B cell (primary cell): ENCODE results near the gene EXD1. TPM values are rescaled to one million over a fixed set of nuclear protein-coding genes. Genes with fewer than 3 reads are reported as not detected.

Experiments used
- ATAC-seq: fragments of 200-7000 bp; cut with Tn5 transposase; one replicate; pipeline ENCODE4 v1.10.0; 2021; ENCODE audit warnings: low read depth, mild to moderate bottlenecking, moderate number of reproducible peaks, moderate library complexity
- CTCF ChIA-PET: fragments of 350-600 bp; sonication (Branson Sonifier 250); formaldehyde crosslinking; loops from one replicate; lab custom pipeline; 2021; ENCODE audit warnings: antibody characterized with exemption, inconsistent platforms; lab: Charles Lee
- POLR2A ChIA-PET: fragments of 350-600 bp; sonication (Branson Sonifier 250); formaldehyde crosslinking; loops from one replicate; lab custom pipeline; 2021; ENCODE audit warnings: antibody characterized with exemption; lab: Charles Lee
- DNase-seq: peaks from one replicate; pipeline ENCODE4 v3.0.0; 2013
- H2AFZ ChIP-seq: 2 replicates; pipeline ENCODE4 v1.6.1; 2012; ENCODE audit warnings: mild to moderate bottlenecking, low read depth, low read length; ENCODE audit not compliant: insufficient read depth, poor library complexity, severe bottlenecking
- H3K27ac ChIP-seq, 2 donors: 1 replicate in 1 of 2; 2 replicates in 1 of 2; pipeline ENCODE4 v1.5.1; 2012 to 2013; ENCODE audit warnings: low read length in 2 of 2, mild to moderate bottlenecking in 2 of 2, moderate library complexity in 1 of 2
- H3K27me3 ChIP-seq, 4 experiments: fragments of 200-600 bp in 1 of 4; sonication (generic) in 1 of 4; replicated peaks in 1 of 4; 1 replicate in 2 of 4; 2 replicates in 2 of 4; pipeline versions ENCODE4 v1.6.1 to v1.7.0; 2013 to 2016; ENCODE audit warnings: low read length in 3 of 4, mild to moderate bottlenecking in 2 of 4, mixed read lengths in 1 of 4, moderate library complexity in 1 of 4; ENCODE audit not compliant: insufficient read depth in 4 of 4, control insufficient read depth in 3 of 4; ENCODE audit errors: control extremely low read depth in 1 of 4
- H3K36me3 ChIP-seq, 2 experiments: replicated peaks in 1 of 2; 1 replicate in 1 of 2; 2 replicates in 1 of 2; pipeline versions ENCODE4 v1.6.1 to v1.7.1; 2013; ENCODE audit warnings: low read length in 1 of 2; ENCODE audit not compliant: insufficient read depth in 2 of 2, control insufficient read depth in 1 of 2; ENCODE audit errors: control extremely low read depth in 1 of 2, extremely low read depth in 1 of 2
- H3K4me1 ChIP-seq, 2 donors: fragments of 200-600 bp in 1 of 2; sonication (generic) in 1 of 2; 1 replicate in 1 of 2; 2 replicates in 1 of 2; pipeline versions ENCODE4 v1.5.1 to v1.6.1; 2013 to 2017; ENCODE audit warnings: low read length in 2 of 2; ENCODE audit not compliant: control insufficient read depth in 2 of 2, insufficient read depth in 2 of 2
- H3K4me2 ChIP-seq: replicated peaks from 2 replicates; pipeline ENCODE3; 2012; ENCODE audit warnings: mild to moderate bottlenecking, low read depth, low read length; ENCODE audit not compliant: poor library complexity, severe bottlenecking
- H3K4me3 ChIP-seq, 5 experiments: fragments of 200-600 bp in 1 of 5; sonication (generic) in 1 of 5; 1 replicate in 3 of 5; 2 replicates in 2 of 5; pipeline versions ENCODE4 v1.5.1 to v1.7.0; 2011 to 2016; ENCODE audit warnings: low read length in 4 of 5, mild to moderate bottlenecking in 4 of 5, low read depth in 2 of 5, control low read depth in 1 of 5, moderate library complexity in 1 of 5; ENCODE audit not compliant: insufficient read depth in 1 of 5; ENCODE audit errors: control extremely low read depth in 1 of 5, extremely low read depth in 1 of 5
- H3K79me2 ChIP-seq: fragments of 200-600 bp; sonication (generic); one replicate; pipeline ENCODE4 v1.6.0; 2016; ENCODE audit warnings: low read length; ENCODE audit not compliant: control insufficient read depth, insufficient read depth
- H3K9ac ChIP-seq: fragments of 200-600 bp; sonication (generic); 2 replicates; pipeline ENCODE4 v1.6.1; 2017; ENCODE audit warnings: mild to moderate bottlenecking, low read length, moderate library complexity
- H3K9me3 ChIP-seq, 3 donors: one replicate each; pipeline versions ENCODE4 v1.6.1 to v1.7.1; 2013; ENCODE audit warnings: low read length in 2 of 3; ENCODE audit not compliant: control insufficient read depth in 2 of 3, insufficient read depth in 1 of 3; ENCODE audit errors: control extremely low read depth in 1 of 3
- H4K20me1 ChIP-seq: 2 replicates; pipeline ENCODE4 v1.6.0; 2012; ENCODE audit warnings: mild to moderate bottlenecking, low read length; ENCODE audit not compliant: insufficient read depth, control insufficient read depth, poor library complexity, severe bottlenecking
- H3K27ac Mint-ChIP-seq: one replicate; pipeline ENCODE4 v1.8.0; 2021; ENCODE audit warnings: mixed read lengths
- H3K27me3 Mint-ChIP-seq: one replicate; pipeline ENCODE4 v1.8.0; 2021; ENCODE audit warnings: mixed read lengths
- H3K4me1 Mint-ChIP-seq: one replicate; pipeline ENCODE4 v1.8.0; 2021; ENCODE audit warnings: mixed read lengths
- H3K4me3 Mint-ChIP-seq: one replicate; pipeline ENCODE4 v1.8.0; 2021; ENCODE audit warnings: mixed read lengths
- H3K9me3 Mint-ChIP-seq: one replicate; pipeline ENCODE4 v1.8.0; 2022; ENCODE audit warnings: mixed read lengths; ENCODE audit not compliant: insufficient read depth
- EZH2 ChIP-seq: IDR thresholded peaks from 2 replicates; pipeline ENCODE4 v1.6.1; 2012; ENCODE audit warnings: borderline replicate concordance, low read depth, mild to moderate bottlenecking, moderate library complexity, low read length; ENCODE audit not compliant: insufficient read depth, poor library complexity, severe bottlenecking
- WGBS: methylation state at CpG from one replicate; pipeline ENCODE4 v1.1.5; 2013; ENCODE audit warnings: missing lambda C conversion rate; ENCODE audit not compliant: insufficient coverage; 5-methylcytosine and 5-hydroxymethylcytosine counted together
- intact Hi-C: fragments of 100-400 bp; cut with micrococcal nuclease; formaldehyde crosslinking; loops from one replicate; pipeline ENCODE4 v1.10.0; 2022
- polyA plus RNA-seq: library from polyadenylated mRNA; depleted of rRNA; stranded (reverse); fragments of >200 nt; gene quantifications from 2 replicates; pipeline ENCODE4 v1.2.3, GENCODE V29; 2012
- total RNA-seq, 2 donors: library from RNA; stranded (reverse); fragments of 120-200 nt in 1 of 2; gene quantifications; 1 replicate in 1 of 2; 2 replicates in 1 of 2; pipeline versions ENCODE4 v1.2.3 to v1.2.4, GENCODE V29; 2013 to 2022
- TF ChIP-seq, protein P1 (sequence below): fragments of 200-600 bp; IDR thresholded peaks from one replicate; pipeline ENCODE4 v1.8.0; 2022; ENCODE audit warnings: antibody characterized with exemption, mild to moderate bottlenecking

The EXD1 gene
- total and polyA plus RNA-seq, 2 donors (not counting 1 experiment from before 2014, with no cell fraction given): not detected

DNA sequence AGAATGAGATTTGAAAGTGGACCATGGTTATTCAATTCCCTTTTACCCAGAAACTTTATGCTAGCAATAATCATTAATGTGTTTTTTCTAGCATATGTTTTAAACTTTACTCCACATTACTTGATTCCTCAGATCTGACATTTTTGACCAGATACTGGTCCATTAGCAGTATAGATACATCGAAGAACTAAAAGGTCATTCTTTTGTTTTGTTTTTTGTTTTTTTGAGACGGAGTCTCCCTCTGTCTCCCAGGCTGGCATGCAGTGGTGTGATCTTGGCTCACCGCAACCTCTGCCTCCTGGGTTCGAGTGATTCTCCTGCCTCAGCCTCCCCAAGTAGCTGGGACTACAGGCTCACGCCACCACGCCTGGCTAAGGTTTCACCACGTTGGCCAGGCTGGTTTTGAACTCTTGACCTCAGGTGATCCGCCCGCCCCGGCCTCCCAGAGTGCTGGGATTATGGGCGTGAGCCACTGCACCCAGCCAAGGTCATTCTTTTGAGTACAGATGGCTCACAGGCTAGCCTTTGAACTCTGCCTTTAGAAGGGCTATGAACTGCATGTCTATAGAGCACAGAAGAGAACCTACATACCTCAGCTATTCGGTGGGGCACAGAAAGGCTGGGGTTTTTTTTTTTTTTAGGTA is 29.1 kb upstream of the EXD1 start:
- no peak overlapping the region for H3K4me3 Mint-ChIP-seq
- Histone ChIP-seq H3K79me2 (no peaks in the 10 kb centered on the region), H3K4me1 (peaks cover 18 to 28% of the 10 kb centered on the region in 2 donors), H3K27ac (peak overlapping the region; percentile 26 to 59), H4K20me1 (no peaks in the 10 kb centered on the region), H3K9me3 (no peaks in the 10 kb centered on the region), H2AFZ (peak overlapping the region; percentile 16), H3K4me2 (peak overlapping the region; percentile 56), H3K36me3 (peaks cover 0 to 11% of the 10 kb centered on the region in 2 experiments), H3K4me3 (no peak overlapping the region), H3K9ac (peak overlapping the region; percentile 19), H3K27me3 (no peaks in the 10 kb centered on the region)
- H3K4me1 Mint-ChIP-seq: peaks cover 20% of the 10 kb centered on the region
- WGBS: 93% methylated on average over 10 of the region's 12 CpGs
- CTCF ChIA-PET: interaction anchor here (0.6 to 1.0 kb wide), 2 partner anchors 74 to 1311 kb away, joined by 3 to 4 read pairs; no protein-coding TSS in a partner anchor
- POLR2A ChIA-PET: interaction anchor here (0.6 kb wide), 1 partner anchor 335 kb away, joined by 4 read pairs; no protein-coding TSS in a partner anchor
- TF ChIP-seq, protein P1, sequence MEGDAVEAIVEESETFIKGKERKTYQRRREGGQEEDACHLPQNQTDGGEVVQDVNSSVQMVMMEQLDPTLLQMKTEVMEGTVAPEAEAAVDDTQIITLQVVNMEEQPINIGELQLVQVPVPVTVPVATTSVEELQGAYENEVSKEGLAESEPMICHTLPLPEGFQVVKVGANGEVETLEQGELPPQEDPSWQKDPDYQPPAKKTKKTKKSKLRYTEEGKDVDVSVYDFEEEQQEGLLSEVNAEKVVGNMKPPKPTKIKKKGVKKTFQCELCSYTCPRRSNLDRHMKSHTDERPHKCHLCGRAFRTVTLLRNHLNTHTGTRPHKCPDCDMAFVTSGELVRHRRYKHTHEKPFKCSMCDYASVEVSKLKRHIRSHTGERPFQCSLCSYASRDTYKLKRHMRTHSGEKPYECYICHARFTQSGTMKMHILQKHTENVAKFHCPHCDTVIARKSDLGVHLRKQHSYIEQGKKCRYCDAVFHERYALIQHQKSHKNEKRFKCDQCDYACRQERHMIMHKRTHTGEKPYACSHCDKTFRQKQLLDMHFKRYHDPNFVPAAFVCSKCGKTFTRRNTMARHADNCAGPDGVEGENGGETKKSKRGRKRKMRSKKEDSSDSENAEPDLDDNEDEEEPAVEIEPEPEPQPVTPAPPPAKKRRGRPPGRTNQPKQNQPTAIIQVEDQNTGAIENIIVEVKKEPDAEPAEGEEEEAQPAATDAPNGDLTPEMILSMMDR: no peak
- no peak for TF ChIP-seq EZH2
- intact Hi-C loops: loop anchor here (1.0 to 2.0 kb wide), 2 partner anchors 28 to 31 kb away; partner anchors contain the start of gene CHP1
- DNase-seq: no peak
- no peaks in the 10 kb centered on the region for H3K9me3 Mint-ChIP-seq
- ATAC-seq: no peak
- H3K27ac Mint-ChIP-seq: peak overlapping the region; percentile 84
- no peaks in the 10 kb centered on the region for H3K27me3 Mint-ChIP-seq
